Measurements from ENCODE around the gene VAC14.

VAC14 gene

GRCh38 chr16:70740914-70741782 lies 59.8 kb downstream of the VAC14 start:
- no peak for DNase-seq

- DNase-seq = no peak
Measured at GRCh38 chr16:70740174-70740913, 60.6 kb downstream of the VAC14 start.

GRCh38 chr16:70739389-70739788 lies 61.6 kb downstream of the VAC14 start:
- no peak for DNase-seq

- DNase-seq = no peak
Measured at GRCh38 chr16:70738083-70738977, 62.6 kb downstream of the VAC14 start.

GRCh38 chr16:70737377-70738082 lies 63.4 kb downstream of the VAC14 start:
- no peak for DNase-seq

GRCh38 chr16:70736465-70737376 lies 64.2 kb downstream of the VAC14 start:
- DNase-seq = no peak

- no peak for DNase-seq
Measured at GRCh38 chr16:70735141-70735979, 65.6 kb downstream of the VAC14 start.

- no peak for DNase-seq
Measured at GRCh38 chr16:70734522-70735095, 66.3 kb downstream of the VAC14 start.

- DNase-seq = no peak
Measured at GRCh38 chr16:70730944-70731343, 70.0 kb downstream of the VAC14 start.

GRCh38 chr16:70730031-70730430 lies 70.9 kb downstream of the VAC14 start:
- DNase-seq = no peak

- DNase-seq = no peak
Measured at GRCh38 chr16:70729292-70729691, 71.7 kb downstream of the VAC14 start.

- no peak for DNase-seq
Measured at GRCh38 chr16:70728150-70728549, 72.8 kb downstream of the VAC14 start.

- no peak for DNase-seq
Measured at GRCh38 chr16:70726892-70727361, 74.0 kb downstream of the VAC14 start.

- no peak for DNase-seq
Measured at GRCh38 chr16:70725912-70726828, 74.8 kb downstream of the VAC14 start.

- DNase-seq = no peak
Measured at GRCh38 chr16:70725024-70725911, 75.7 kb downstream of the VAC14 start.

GRCh38 chr16:70724146-70725023 lies 76.6 kb downstream of the VAC14 start:
- DNase-seq = no peak

- no peak for DNase-seq
Measured at GRCh38 chr16:70723740-70724145, 77.2 kb downstream of the VAC14 start.

All from NCI-H2029 (cell line).